H1 (cell line): ENCODE data around the gene STXBP6. TPM values are rescaled to one million over a fixed set of nuclear protein-coding genes. Genes with fewer than 3 reads are reported as not detected.

ENCODE experiments used
- CTCF ChIA-PET: fragments of 300-600 bp; sonication (Branson Sonifier 250); formaldehyde crosslinking; loops from one replicate; lab custom pipeline; 2021; ENCODE audit not compliant: partially characterized antibody; lab: Charles Lee
- POLR2A ChIA-PET: fragments of 300-600 bp; sonication (Branson Sonifier 250); formaldehyde crosslinking; loops from one replicate; lab custom pipeline; 2021; ENCODE audit warnings: inconsistent platforms; ENCODE audit not compliant: partially characterized antibody; lab: Charles Lee
- DNase-seq, 2 experiments: peaks; one replicate each; pipeline versions ENCODE4 v3.0.0 to v3.0.0-alpha.2; 2010 to 2022; ENCODE audit warnings: low spot score in 2 of 2, low read depth in 1 of 2, mixed read lengths in 1 of 2
- FAIRE-seq: peaks from 2 replicates; lab custom pipeline; 2011; peaks lifted over from hg19 to GRCh38; lab: Jason Lieb, UNC
- H2AFZ ChIP-seq: 2 replicates; pipeline ENCODE4 v1.8.1; 2012; ENCODE audit warnings: low read length, inconsistent platforms
- H2AK5ac ChIP-seq: 2 replicates; pipeline ENCODE4 v1.6.1; 2013; ENCODE audit warnings: low read depth, low read length
- H2BK120ac ChIP-seq: replicated peaks from 2 replicates; pipeline ENCODE3; 2013; ENCODE audit warnings: low read depth, low read length, inconsistent platforms
- H2BK12ac ChIP-seq: 2 replicates; pipeline ENCODE4 v1.6.1; 2013; ENCODE audit warnings: low read depth, low read length
- H2BK15ac ChIP-seq: 2 replicates; pipeline ENCODE4 v1.6.1; 2013; ENCODE audit warnings: low read length
- H2BK20ac ChIP-seq: 2 replicates; pipeline ENCODE4 v1.6.1; 2013; ENCODE audit warnings: low read length
- H2BK5ac ChIP-seq: 2 replicates; pipeline ENCODE4 v1.6.1; 2013; ENCODE audit warnings: low read depth, low read length
- H3K14ac ChIP-seq: 2 replicates; pipeline ENCODE4 v1.6.1; 2013; ENCODE audit warnings: inconsistent platforms; ENCODE audit not compliant: insufficient read length
- H3K18ac ChIP-seq: 2 replicates; pipeline ENCODE4 v1.6.1; 2013; ENCODE audit warnings: low read length; ENCODE audit errors: extremely low read depth
- H3K23ac ChIP-seq: 2 replicates; pipeline ENCODE4 v1.6.1; 2013; ENCODE audit warnings: inconsistent platforms; ENCODE audit not compliant: insufficient read length
- H3K23me2 ChIP-seq: 2 replicates; pipeline ENCODE4 v1.6.1; 2013; ENCODE audit warnings: low read depth, low read length
- H3K27ac ChIP-seq: 2 replicates; pipeline ENCODE4 v1.6.1; 2011; ENCODE audit warnings: low read depth, low read length, inconsistent platforms
- H3K27me3 ChIP-seq, 4 experiments: replicated peaks in 1 of 4; 1 replicate in 1 of 4; 2 replicates in 3 of 4; pipeline versions ENCODE4 v1.6.1 to v1.8.1; 2011 to 2013; ENCODE audit warnings: low read length in 3 of 4, mild to moderate bottlenecking in 3 of 4, inconsistent platforms in 2 of 4, mixed read lengths in 2 of 4, moderate library complexity in 1 of 4; ENCODE audit not compliant: control insufficient read depth in 3 of 4, insufficient read depth in 3 of 4; ENCODE audit errors: extremely low read depth in 1 of 4
- H3K36me3 ChIP-seq, 4 experiments: 2 replicates each; pipeline versions ENCODE4 v1.6.1 to v1.8.1; 2011 to 2013; ENCODE audit warnings: mild to moderate bottlenecking in 4 of 4, low read length in 3 of 4, moderate library complexity in 2 of 4, control low read depth in 1 of 4, inconsistent platforms in 1 of 4; ENCODE audit not compliant: insufficient read depth in 4 of 4, control insufficient read depth in 2 of 4
- H3K4ac ChIP-seq: replicated peaks from 2 replicates; pipeline ENCODE3; 2013; ENCODE audit warnings: low read length, low read depth, mixed read lengths, inconsistent platforms; ENCODE audit not compliant: insufficient read length
- H3K4me1 ChIP-seq, 4 experiments: replicated peaks in 1 of 4; 1 replicate in 1 of 4; 2 replicates in 3 of 4; pipeline versions ENCODE4 v1.6.1 to v1.8.1; 2011 to 2013; ENCODE audit warnings: low read length in 3 of 4, inconsistent platforms in 2 of 4, mixed read lengths in 1 of 4; ENCODE audit not compliant: insufficient read depth in 4 of 4, control insufficient read depth in 3 of 4
- H3K4me2 ChIP-seq, 2 experiments: 2 replicates each; pipeline versions ENCODE4 v1.6.1 to v1.8.1; 2011 to 2013; ENCODE audit warnings: low read depth in 2 of 2, low read length in 2 of 2, control low read depth in 1 of 2, inconsistent platforms in 1 of 2, mild to moderate bottlenecking in 1 of 2; ENCODE audit not compliant: insufficient read depth in 1 of 2
- H3K4me3 ChIP-seq, 4 experiments: fragments of 200-600, 300-600 bp in 1 of 4; sonication (generic), shearing (Covaris generic), sonication (Bioruptor Twin) in 1 of 4; 2 replicates each; pipeline versions ENCODE4 v1.5.1 to v1.8.1; 2011 to 2016; ENCODE audit warnings: low read length in 4 of 4, low read depth in 3 of 4, control low read depth in 2 of 4, inconsistent platforms in 2 of 4, mild to moderate bottlenecking in 2 of 4, mixed read lengths in 1 of 4, moderate library complexity in 1 of 4; ENCODE audit not compliant: insufficient read depth in 2 of 4; ENCODE audit errors: extremely low read depth in 1 of 4
- H3K56ac ChIP-seq: replicated peaks from 2 replicates; pipeline ENCODE3; 2013; ENCODE audit warnings: low read depth, mild to moderate bottlenecking, mixed read lengths, low read length, inconsistent platforms; ENCODE audit not compliant: insufficient read length
- H3K79me1 ChIP-seq: 2 replicates; pipeline ENCODE4 v1.6.1; 2013; ENCODE audit warnings: low read depth, low read length, control low read depth
- H3K79me2 ChIP-seq, 2 experiments: 2 replicates each; pipeline versions ENCODE4 v1.6.1 to v1.8.1; 2012 to 2013; ENCODE audit warnings: low read length in 2 of 2, mild to moderate bottlenecking in 2 of 2, inconsistent platforms in 1 of 2; ENCODE audit not compliant: insufficient read depth in 2 of 2, control insufficient read depth in 1 of 2
- H3K9ac ChIP-seq, 4 experiments: replicated peaks in 1 of 4; 1 replicate in 1 of 4; 2 replicates in 3 of 4; pipeline versions ENCODE4 v1.6.1 to v1.8.1; 2011 to 2013; ENCODE audit warnings: low read depth in 3 of 4, low read length in 3 of 4, control low read depth in 2 of 4, mild to moderate bottlenecking in 2 of 4, moderate library complexity in 2 of 4, inconsistent platforms in 1 of 4; ENCODE audit errors: extremely low read depth in 1 of 4
- H3K9me3 ChIP-seq, 2 experiments: 2 replicates each; pipeline versions ENCODE4 v1.6.1 to v1.8.1; 2012 to 2013; ENCODE audit warnings: mild to moderate bottlenecking in 2 of 2, moderate library complexity in 2 of 2, control low read depth in 1 of 2, inconsistent platforms in 1 of 2, low read depth in 1 of 2, low read length in 1 of 2, mixed read lengths in 1 of 2; ENCODE audit not compliant: insufficient read depth in 2 of 2
- H4K20me1 ChIP-seq, 2 experiments: replicated peaks in 1 of 2; 2 replicates each; pipeline versions ENCODE3 to v1.8.1; 2011 to 2013; ENCODE audit warnings: inconsistent platforms in 2 of 2, low read length in 2 of 2, mild to moderate bottlenecking in 1 of 2; ENCODE audit not compliant: insufficient read depth in 2 of 2, control insufficient read depth in 1 of 2
- H4K5ac ChIP-seq: 2 replicates; pipeline ENCODE4 v1.6.1; 2013; ENCODE audit warnings: low read length, low read depth, mixed read lengths, inconsistent platforms; ENCODE audit not compliant: insufficient read length
- H4K8ac ChIP-seq: 2 replicates; pipeline ENCODE4 v1.8.0; 2013; ENCODE audit warnings: mild to moderate bottlenecking, moderate library complexity, low read length, inconsistent platforms; ENCODE audit not compliant: insufficient read depth; ENCODE audit errors: extremely low read depth
- H4K91ac ChIP-seq: replicated peaks from 2 replicates; pipeline ENCODE3; 2013; ENCODE audit warnings: low read length, mixed read lengths, inconsistent platforms; ENCODE audit not compliant: insufficient read length
- ATF3 ChIP-seq: IDR thresholded peaks from 2 replicates; pipeline ENCODE4 v1.6.1; 2011; ENCODE audit warnings: low read depth, mild to moderate bottlenecking, low read length; ENCODE audit not compliant: insufficient read depth
- PHF8 ChIP-seq: fragments of 200-600 bp; sonication (generic); conservative IDR thresholded peaks from 2 replicates; pipeline ENCODE4 v1.7.1; 2012; ENCODE audit warnings: low read depth, mild to moderate bottlenecking, inconsistent platforms, low read length, moderate library complexity
- POU5F1 ChIP-seq: IDR thresholded peaks from 2 replicates; pipeline ENCODE4 v1.6.1; 2011; ENCODE audit warnings: low read depth, mild to moderate bottlenecking, low read length, moderate library complexity
- whole genome bisulfite sequencing, 2 experiments: shearing (Covaris generic) in 1 of 2; methylation state at CpG; one replicate each; pipeline versions ENCODE4 v1.1.6 to v1.1.7; 2013 to 2015; ENCODE audit warnings: low lambda C conversion rate in 2 of 2, mixed read lengths in 2 of 2, inconsistent platforms in 1 of 2, low coverage in 1 of 2, missing lambda C conversion rate in 1 of 2; ENCODE audit not compliant: insufficient replicate concordance in 2 of 2, insufficient coverage in 1 of 2, insufficient read length in 1 of 2; ENCODE audit errors: extremely low coverage in 1 of 2, missing lambda C conversion rate in 1 of 2; 5-methylcytosine and 5-hydroxymethylcytosine counted together
- polyA plus RNA-seq, 7 experiments: library from polyadenylated mRNA; depleted of rRNA in 3 of 7; stranded (reverse) in 5 of 7; unstranded in 2 of 7; fragments of >200 nt in 5 of 7; fragments of 200-250 nt in 2 of 7; gene quantifications; 1 replicate in 5 of 7; 2 replicates in 1 of 7; 4 replicates in 1 of 7; pipeline versions ENCODE4 v1.2.1 to v1.2.3, GENCODE V29; 2011 to 2013; ENCODE audit warnings: missing spikeins in 2 of 7, mixed read lengths in 2 of 7
- total RNA-seq: library from RNA; stranded (reverse); fragmentation: NEBNext Ultra II Directional; extraction: Animal tissue kit (Norgen Biotek cat#: 25700); gene quantifications from 2 replicates; pipeline ENCODE4 v1.2.1, GENCODE V29; 2021

The STXBP6 gene
- total and polyA plus RNA-seq, 2 of the 8 experiments (the other 6 are each of a cell fraction or from before 2014, with no cell fraction given) = 9.4 to 18.1 TPM

- 78% methylated on average over 9 of the region's 9 CpGs; no CpG with 5 or more reads in 1 of the 2 experiments for WGBS, 2 experiments
These were observed 44.4 kb upstream of the STXBP6 start for GRCh38 chr14:25094171-25094907.

More at GRCh38 chr14:25094171-25094907, 44.4 kb upstream of the STXBP6 start:
- no peak overlapping the region for H2BK120ac ChIP-seq
- H2BK20ac ChIP-seq = no peak overlapping the region
- H3K36me3 ChIP-seq = no peaks in the 10 kb centered on the region
- peaks cover 0 to 5% (median 2%) of the 10 kb centered on the region in 4 experiments; a peak in 1 of 7 replicates for H3K4me1 ChIP-seq
- H4K91ac ChIP-seq = no peak overlapping the region
- no peak overlapping the region for H2BK12ac ChIP-seq
- no peak overlapping the region for H3K18ac ChIP-seq
- peak overlapping the region; percentile 90; the same call in 1 of the 2 replicates for H2AFZ ChIP-seq
- no peak overlapping the region for H3K27ac ChIP-seq
- H3K4ac ChIP-seq = no peak overlapping the region
- H3K9me3 ChIP-seq = no peaks in the 10 kb centered on the region
- no peak overlapping the region for H3K56ac ChIP-seq
- no peak overlapping the region for H2BK5ac ChIP-seq
- H3K27me3 ChIP-seq = no peaks in the 10 kb centered on the region
- no peak overlapping the region for H2AK5ac ChIP-seq
- H3K4me2 ChIP-seq = no peak overlapping the region
- no peak overlapping the region for H3K14ac ChIP-seq
- H4K8ac ChIP-seq = no peak overlapping the region
- no peak for DNase-seq
- no peak overlapping the region for H3K9ac ChIP-seq
- TF ChIP-seq POU5F1 (no peak), ATF3 (no peak), PHF8 (no peak)
- H3K23ac ChIP-seq = no peak overlapping the region
- ChIA-PET POLR2A (no interaction called here), CTCF (interaction anchor here (0.5 to 0.9 kb wide), 2 partner anchors 369 to 384 kb away, joined by 3 read pairs; no protein-coding TSS in a partner anchor)
- H4K20me1 ChIP-seq = no peaks in the 10 kb centered on the region
- no peaks in the 10 kb centered on the region for H3K79me2 ChIP-seq
- no peak for FAIRE-seq
- H2BK15ac ChIP-seq = no peak overlapping the region
- H3K79me1 ChIP-seq = no peaks in the 10 kb centered on the region
- no peak overlapping the region for H3K4me3 ChIP-seq
- no peaks in the 10 kb centered on the region for H3K23me2 ChIP-seq
- H4K5ac ChIP-seq = no peak overlapping the region
